Hypothalamus (tissue), 51 donors: Measurements from ENCODE around the gene MUC4.
"Not testable (repeated sequence)": the region's sequence is repeated elsewhere in the genome, so short reads cannot be mapped to it uniquely, and the experiment has no call there.

Source experiments
- DNase-seq, 51 donors: peaks; one replicate each; lab custom pipeline; 2025; lab: John Stamatoyannopoulos, UW

Gene MUC4

GRCh38 chr3:195813916-195814640 is 2.3 kb upstream of the MUC4 start:
- no peak for DNase-seq

- no peak for DNase-seq
Observed at GRCh38 chr3:195812366-195812765, 637 bp upstream of the MUC4 start.

DNA sequence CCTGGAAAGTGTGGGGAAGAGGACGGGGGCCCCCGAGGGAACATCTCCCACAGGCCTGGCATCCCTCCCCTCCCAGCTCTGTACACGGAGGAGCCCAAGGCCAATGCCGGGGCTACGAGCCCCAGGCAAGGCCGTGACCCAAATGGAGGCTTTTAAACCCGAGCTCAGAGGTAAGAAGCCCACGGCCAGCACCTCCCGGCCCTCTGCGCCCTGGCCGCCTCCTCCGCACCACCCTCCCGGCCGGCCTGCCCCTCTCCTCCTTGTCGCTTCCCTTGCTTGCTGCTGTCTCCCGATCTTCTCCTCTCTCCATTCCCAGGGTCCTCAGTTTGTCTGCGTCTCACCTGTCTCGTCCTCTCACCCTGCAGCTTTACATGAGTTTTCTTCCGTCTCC is 1.3 kb downstream of the MUC4 start:
- no peak for DNase-seq

GRCh38 chr3:195809796-195810454 is 1.8 kb downstream of the MUC4 start:
- DNase-seq: no peak

- DNase-seq: no peak
Observed at GRCh38 chr3:195809291-195809785, 2.4 kb downstream of the MUC4 start.

DNA sequence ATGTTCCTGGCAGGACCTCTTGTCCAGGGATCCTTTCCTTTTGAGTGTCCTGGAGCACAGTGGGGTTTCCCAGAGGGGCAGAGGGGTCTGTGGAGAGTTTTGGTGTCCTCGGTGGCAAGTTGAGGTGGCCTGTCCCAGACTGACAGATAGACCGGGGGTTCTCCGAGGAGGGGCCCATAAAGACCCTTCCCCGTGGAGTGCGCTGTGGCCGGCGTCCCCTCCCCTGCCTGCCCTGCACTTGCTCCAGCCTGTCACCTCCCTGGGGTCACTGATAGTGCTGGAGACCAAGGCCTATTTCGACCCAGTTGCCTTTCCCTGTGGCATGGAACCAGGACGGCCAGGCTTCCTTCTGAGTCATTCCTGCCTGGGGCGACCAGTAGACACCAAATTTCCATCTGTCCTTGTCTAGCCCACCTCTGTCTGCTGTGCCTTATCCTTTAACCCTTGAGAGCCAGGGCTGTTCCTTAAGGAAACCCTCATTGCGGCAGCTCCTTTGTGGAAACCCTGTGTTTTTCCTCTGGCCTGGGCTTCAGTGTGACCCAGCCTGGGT is 2.9 kb downstream of the MUC4 start:
- no peak for DNase-seq

DNA sequence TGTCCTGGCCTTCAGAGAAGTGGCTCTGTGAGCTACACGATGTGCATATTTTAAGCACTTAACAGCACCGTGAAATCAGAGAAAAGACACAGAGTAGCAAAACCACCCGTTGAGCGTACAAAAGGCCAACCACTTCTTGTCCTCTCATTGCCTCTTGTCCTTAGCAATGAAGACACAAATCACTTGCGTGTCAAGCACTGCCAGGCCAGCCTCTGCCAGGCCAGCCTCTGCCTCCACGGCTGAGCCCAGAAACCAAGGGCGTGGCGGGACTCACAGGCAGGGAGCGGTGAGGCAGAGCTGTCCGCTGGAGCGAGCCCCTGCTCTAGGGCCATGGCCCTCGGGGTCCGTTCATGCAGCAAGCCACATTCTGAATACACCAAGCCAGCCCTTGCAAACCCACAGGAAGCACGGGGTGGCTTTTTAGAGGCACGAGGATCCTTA is 4.0 kb downstream of the MUC4 start:
- DNase-seq: no peak

DNA sequence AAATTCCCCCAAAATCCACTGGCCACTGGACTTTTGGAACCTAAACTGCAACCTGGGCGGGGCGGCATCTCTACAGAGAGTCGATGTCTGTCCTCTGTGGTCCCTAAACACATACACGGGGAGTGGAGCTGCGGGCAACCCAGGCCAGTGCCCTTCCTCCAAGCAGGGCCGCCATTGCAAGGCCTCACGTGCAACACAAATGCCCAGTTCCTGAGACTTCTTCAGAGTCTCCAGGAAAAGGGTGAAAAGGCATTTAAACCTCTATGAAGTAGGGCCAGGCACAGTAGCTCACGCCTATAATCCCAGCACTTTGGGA is 4.9 kb downstream of the MUC4 start:
- DNase-seq: no peak

GRCh38 chr3:195806211-195806915 is 5.4 kb downstream of the MUC4 start:
- no peak for DNase-seq

- DNase-seq: not testable (repeated sequence)
Observed at GRCh38 chr3:195805588-195805987, 6.1 kb downstream of the MUC4 start.

GRCh38 chr3:195805181-195805580 is 6.5 kb downstream of the MUC4 start:
- no peak for DNase-seq

DNA sequence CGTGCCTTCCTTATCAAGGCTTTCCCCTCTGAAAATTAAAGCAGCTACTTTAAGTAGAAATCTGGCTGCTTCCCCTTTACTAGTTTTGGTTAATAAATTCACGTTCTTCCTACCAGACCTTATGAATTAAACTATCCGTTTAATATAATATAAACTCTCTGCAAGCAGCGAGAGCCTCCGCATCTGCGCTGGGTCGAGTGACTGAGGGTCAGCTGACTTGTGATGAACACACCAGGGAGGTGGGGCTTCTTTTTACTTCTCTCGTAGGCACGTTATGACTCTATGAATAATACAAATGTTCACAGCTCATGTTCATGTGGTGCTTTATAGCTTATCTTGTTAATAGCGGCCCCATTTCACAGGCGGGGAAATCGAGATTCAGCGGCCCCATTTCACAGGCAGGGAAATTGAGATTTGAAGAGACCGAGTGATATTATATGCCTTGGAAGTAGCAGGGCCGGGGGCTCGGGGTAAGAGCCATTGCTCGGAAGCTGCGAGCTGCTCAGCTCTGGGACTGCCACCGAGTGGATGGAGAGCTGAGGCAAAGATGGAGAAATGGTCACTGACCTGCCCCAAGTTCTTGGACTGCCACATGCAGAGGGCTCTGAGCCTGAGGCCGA is 8.3 kb downstream of the MUC4 start:
- no peak for DNase-seq

DNA sequence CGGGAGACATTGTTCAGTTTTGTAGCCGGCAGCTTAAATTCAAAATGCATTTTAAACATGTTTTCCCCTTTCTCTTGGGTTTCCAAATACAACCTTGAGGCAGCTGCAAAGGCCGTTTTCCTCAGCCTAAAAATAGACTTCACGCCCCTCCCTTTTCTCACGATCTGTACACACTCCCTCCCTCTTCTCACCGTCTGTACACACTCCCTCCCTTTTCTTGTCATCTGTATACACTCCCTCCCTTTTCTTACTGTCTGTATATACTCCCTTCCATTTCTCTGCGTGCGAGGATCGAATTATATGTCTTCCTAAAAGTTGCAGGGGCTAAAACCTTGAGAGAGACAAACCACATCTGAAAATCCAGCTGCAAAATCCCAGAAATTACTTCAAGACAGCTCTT is 8.9 kb downstream of the MUC4 start:
- DNase-seq: no peak

DNA sequence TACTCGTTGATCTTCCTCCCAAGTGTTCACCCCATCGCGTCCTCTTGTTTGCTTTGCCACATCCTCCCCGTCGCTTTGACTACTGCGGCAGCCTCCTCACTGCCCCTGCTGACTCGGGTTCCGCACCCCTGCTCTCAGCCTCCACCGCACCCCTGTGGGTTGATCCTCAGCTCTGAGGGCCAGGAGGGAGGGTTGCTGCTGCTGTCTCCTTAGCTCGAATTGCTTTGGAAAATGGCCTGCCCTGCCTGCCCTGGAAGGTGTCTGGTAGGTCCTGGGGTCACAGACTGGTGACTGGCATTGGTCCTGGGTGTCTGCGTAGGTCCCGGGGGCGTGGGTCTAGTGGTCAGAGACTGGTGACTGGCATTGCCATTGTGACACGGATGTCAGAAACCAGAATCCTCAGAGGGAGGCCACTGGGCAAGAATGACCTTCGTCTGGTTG is 9.4 kb downstream of the MUC4 start:
- no peak for DNase-seq

- DNase-seq: no peak
Observed at GRCh38 chr3:195801251-195802183, 10.2 kb downstream of the MUC4 start.

GRCh38 chr3:195800240-195800639 is 11.5 kb downstream of the MUC4 start:
- DNase-seq: no peak

DNA sequence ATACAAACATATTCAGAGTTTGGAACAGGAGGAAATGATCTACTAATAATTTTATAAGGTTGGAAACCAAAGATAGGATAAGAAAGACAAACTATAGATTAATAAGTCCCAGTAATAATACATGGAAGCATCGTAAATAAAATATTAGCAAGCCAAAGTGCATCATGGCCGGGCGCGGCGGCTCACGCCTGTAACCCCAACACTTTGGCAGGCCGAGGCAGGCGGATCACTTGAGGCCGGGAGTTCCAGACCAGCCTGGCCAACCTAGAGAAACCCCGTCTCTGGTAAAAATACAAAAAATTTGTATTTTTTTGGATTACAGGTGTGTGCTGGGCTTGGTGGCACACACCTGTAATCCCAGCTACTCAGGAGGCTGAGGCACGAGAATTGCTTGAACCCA is 14.9 kb downstream of the MUC4 start:
- no peak for DNase-seq

DNA sequence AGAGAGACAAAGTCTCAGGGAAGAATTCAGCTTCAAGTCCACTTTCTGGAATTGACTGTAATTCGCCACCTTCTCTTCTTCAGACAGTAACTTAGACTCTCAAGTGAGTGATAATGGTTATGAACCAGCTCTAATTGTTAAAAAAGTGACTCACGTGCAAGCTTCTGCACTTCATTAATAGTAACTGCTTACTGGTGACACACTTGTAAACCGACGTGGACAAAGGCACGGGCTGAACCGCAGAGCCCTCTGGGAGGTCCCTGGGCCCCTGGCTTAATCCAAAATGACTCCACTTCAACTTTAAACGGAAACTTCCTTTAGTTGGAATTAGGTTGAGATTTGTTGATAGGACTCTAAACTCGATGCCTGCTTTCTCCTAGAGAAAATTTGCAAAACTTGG is 17.0 kb downstream of the MUC4 start:
- no peak for DNase-seq

- DNase-seq: not testable (repeated sequence)
Observed at GRCh38 chr3:195792621-195793020, 19.1 kb downstream of the MUC4 start.

GRCh38 chr3:195790901-195791300 is 20.8 kb downstream of the MUC4 start:
- DNase-seq: no peak
